ENCODE results near the gene ENDOV.

The ENDOV gene

DNA sequence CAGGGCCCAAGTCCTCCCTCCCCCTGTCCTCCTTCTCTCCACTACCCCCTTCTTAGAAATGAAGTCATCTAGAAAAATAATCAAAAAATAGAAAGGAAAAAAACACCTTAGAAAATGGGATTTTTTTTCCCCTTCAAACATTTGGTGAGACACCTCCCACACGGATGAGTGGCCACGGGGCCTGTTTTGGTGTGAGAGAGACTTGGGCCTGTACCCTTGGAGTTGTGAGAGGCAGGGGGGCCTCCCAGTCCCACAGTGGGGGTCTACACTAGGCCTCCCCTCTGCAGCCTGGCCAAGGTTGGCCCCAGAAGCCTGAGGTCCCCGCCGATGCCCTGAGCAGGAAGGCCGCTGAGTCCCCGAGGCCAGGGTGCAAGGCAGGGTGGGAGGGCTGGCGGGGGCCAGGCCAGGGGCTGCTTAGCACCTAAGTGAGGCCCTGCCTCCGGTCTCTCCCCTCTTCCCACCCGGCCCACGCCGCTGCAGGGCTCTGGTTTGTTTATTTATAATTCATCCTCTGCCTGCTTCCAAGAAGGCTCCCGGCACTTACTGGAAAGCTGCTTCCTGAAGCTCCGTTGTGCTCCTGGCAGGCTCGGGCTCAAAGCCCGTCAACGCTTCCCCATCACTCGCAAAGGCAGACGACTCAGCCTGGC, 35.1 kb downstream of the ENDOV start:
- in situ Hi-C loops (cut with HindIII; ENCODE audit: low sequenced_read_pairs) = loop anchor here (25.0 kb wide), 2 partner anchors 512 to 637 kb away; no protein-coding TSS in a partner anchor
- DNase-seq (ENCODE audit: low read depth) = no peak
- H3K4me3 ChIP-seq (ENCODE audit: low read depth, low read length) = no peak overlapping the region
- TF ChIP-seq, protein P1, sequence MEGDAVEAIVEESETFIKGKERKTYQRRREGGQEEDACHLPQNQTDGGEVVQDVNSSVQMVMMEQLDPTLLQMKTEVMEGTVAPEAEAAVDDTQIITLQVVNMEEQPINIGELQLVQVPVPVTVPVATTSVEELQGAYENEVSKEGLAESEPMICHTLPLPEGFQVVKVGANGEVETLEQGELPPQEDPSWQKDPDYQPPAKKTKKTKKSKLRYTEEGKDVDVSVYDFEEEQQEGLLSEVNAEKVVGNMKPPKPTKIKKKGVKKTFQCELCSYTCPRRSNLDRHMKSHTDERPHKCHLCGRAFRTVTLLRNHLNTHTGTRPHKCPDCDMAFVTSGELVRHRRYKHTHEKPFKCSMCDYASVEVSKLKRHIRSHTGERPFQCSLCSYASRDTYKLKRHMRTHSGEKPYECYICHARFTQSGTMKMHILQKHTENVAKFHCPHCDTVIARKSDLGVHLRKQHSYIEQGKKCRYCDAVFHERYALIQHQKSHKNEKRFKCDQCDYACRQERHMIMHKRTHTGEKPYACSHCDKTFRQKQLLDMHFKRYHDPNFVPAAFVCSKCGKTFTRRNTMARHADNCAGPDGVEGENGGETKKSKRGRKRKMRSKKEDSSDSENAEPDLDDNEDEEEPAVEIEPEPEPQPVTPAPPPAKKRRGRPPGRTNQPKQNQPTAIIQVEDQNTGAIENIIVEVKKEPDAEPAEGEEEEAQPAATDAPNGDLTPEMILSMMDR (IDR thresholded peaks at IDR 0.05; ENCODE audit: low read depth, low read length, missing control alignments) = no peak

DNA sequence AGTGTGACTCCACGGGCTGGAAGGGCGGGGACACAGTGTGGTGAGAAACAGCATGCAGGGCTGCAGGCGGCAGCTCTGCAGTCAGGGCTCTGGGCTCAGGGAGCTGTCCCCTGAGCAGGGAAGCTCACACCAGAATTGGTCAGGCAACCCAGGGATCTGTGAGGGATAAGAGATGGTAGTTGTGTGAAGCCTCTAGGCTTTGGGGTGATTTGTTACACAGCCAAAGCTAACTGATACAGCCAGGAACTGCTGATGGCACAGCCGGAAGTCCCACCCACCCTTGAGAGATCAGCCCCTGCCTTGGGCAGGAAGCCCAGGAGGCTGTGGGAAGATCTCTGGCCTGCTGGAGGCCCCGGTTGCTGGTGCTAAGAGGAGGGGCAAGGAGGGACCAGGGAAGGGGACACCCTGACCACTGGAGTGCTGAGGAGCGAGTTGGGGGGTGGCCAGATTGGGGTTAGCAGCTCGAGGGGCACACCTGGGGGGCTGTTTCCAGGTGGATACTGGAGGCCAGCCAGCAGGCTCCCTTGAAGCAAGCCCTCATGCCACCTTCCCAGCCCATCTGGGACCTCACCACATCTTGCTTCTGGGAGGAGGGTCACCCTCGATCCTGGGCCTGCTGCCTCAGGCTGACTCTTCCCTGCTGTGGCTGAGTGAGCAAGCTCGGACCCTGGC, 36.3 kb downstream of the ENDOV start:
- DNase-seq (ENCODE audit: low read depth) = no peak
- TF ChIP-seq, protein P1 (IDR thresholded peaks at IDR 0.05; ENCODE audit: low read depth, low read length, missing control alignments) = no peak
- no peak overlapping the region for H3K4me3 ChIP-seq (ENCODE audit: low read depth, low read length)
- in situ Hi-C loops (cut with HindIII; ENCODE audit: low sequenced_read_pairs) = no loop called here

DNA sequence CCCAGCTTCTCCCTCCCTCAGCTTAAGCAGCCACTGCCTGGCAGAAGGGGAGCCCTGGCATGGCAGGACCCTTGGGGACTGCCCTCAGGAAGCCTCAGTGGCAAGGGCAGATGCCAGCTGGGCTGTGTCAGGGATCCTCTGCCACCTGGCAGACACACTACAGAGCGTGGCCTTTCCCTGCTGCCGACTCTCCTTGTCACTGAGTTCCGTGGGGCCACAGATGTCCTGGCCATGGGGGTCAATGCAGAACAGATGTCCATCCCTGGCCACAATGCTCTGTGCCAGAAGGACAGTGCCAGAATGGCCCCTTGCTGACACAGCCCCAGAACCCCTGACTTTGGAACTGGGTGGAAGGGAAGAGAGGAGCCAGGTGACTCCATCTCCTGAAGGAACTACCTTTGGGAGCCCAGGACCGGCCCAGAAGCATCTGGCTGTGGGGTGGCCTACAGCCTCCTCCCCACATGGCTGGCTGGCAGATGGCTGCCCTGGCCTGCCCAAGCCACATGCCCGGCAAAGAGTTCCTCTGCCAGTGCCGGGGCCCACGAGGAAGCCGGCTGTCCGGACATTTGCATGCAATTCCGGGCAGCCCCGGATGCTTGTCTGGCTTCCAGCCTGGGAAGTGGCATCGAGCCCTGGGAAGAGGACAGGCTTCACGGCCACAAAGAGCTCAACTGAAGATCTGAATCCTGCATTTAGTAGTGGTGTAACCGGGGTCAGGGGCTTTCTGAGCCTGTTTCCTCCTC, 37.4 kb downstream of the ENDOV start:
- no peak overlapping the region for H3K4me3 ChIP-seq (ENCODE audit: low read depth, low read length)
- TF ChIP-seq, protein P1 (IDR thresholded peaks at IDR 0.05; ENCODE audit: low read depth, low read length, missing control alignments) = no peak
- DNase-seq (ENCODE audit: low read depth) = no peak
- in situ Hi-C loops (cut with HindIII; ENCODE audit: low sequenced_read_pairs) = no loop called here

DNA sequence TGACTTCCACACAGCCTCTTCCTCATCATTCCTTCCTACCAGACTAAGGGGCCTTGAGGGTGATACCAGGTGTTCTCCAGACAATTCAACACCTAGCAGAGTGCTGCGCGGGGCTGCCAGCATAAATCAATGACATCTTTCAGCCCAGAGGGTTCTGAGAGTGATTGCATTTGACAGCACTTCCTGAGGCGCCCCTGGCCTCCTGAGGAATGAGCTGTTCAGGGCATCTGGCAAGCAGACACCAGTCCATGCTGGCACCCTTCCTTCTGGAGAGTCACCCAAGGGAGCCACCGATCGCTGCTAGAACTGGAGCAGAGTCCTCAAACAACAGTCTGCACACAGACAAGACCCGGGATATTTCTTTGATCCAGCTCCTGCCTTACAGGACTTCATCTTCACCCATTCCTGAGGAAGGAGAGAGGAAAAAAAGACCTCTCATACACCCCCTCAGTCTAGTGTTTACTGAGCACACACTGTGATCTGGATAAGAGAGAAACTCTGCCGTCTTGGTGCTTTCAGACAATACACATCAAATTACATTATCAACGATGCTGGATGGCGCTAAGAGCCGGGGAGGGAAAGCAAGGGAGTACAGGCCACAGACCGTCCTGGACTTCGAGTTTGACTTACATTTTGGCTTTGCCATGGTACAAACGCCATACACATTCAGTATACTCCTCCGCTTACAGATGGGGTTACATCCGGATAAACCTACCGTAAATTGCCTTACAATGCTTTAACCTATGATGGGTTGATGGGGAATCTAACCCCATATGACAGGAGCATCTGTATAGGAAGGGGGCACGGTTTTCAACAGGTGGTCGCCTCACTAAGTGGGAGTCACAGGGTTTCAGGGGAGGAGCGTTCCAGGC, 38.4 kb downstream of the ENDOV start:
- peak overlapping the region; percentile 71 for H3K4me3 ChIP-seq (ENCODE audit: low read depth, low read length)
- in situ Hi-C loops (cut with HindIII; ENCODE audit: low sequenced_read_pairs) = no loop called here
- TF ChIP-seq, protein P1 (IDR thresholded peaks at IDR 0.05; ENCODE audit: low read depth, low read length, missing control alignments) = no peak

DNA sequence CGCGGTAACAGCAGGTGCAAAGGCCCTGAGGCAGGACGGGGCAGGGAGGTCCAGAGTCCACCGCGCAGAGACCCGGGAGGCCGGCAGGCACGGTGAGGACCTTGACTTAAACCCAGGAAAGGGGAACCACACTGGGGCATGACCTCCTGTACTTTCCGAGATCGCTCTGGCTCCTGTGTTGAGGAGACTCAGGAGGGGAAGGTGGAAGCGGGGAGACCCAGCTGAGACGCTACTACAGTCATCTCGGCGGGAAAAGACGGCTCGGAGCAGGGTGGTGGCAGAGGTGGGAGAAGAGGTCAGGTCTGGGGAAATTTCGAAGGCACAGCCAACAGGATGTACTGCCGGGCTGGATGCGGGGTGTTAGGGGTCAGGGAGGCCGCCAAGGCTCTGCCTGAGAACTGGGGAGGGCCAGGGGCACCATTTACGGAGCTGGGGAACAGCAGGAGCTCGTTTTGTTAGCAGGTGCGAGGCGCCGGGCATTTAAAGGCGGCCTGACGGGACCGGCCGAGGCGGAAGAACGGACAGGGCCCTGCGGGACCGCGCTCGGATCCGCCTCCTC, 39.1 kb downstream of the ENDOV start:
- in situ Hi-C loops (cut with HindIII; ENCODE audit: low sequenced_read_pairs) = no loop called here
- DNase-seq (ENCODE audit: low read depth) = no peak
- peak overlapping the region; percentile 71 for H3K4me3 ChIP-seq (ENCODE audit: low read depth, low read length)
- TF ChIP-seq, protein P1 (IDR thresholded peaks at IDR 0.05; ENCODE audit: low read depth, low read length, missing control alignments) = no peak

More for the DNA sequence above, 38.4 kb downstream of the ENDOV start:
- DNase-seq (ENCODE audit: low read depth) = no peak
